Muscle layer of colon (tissue), 2 donors: ENCODE data around the gene XYLB.

ENCODE experiments used
- H3K27ac ChIP-seq: one replicate; pipeline ENCODE4 v1.7.0; 2013; ENCODE audit warnings: low read depth, mild to moderate bottlenecking, low read length, moderate library complexity
- H3K27me3 ChIP-seq, 2 donors: one replicate each; pipeline ENCODE4 v1.7.0; 2013; ENCODE audit warnings: low read length in 2 of 2, mild to moderate bottlenecking in 2 of 2; ENCODE audit not compliant: insufficient read depth in 2 of 2, control insufficient read depth in 1 of 2
- H3K36me3 ChIP-seq: one replicate; pipeline ENCODE4 v1.7.0; 2013; ENCODE audit warnings: mild to moderate bottlenecking, low read length; ENCODE audit not compliant: insufficient read depth
- H3K4me1 ChIP-seq: one replicate; pipeline ENCODE4 v1.7.0; 2013; ENCODE audit warnings: mild to moderate bottlenecking, low read length; ENCODE audit not compliant: insufficient read depth
- H3K4me3 ChIP-seq, 2 donors: one replicate each; pipeline ENCODE4 v1.7.0; 2013; ENCODE audit warnings: low read length in 2 of 2, low read depth in 1 of 2, mild to moderate bottlenecking in 1 of 2, moderate library complexity in 1 of 2
- H3K9ac ChIP-seq: one replicate; pipeline ENCODE4 v1.7.0; 2013; ENCODE audit warnings: low read length
- H3K9me3 ChIP-seq: one replicate; pipeline ENCODE4 v1.7.0; 2013; ENCODE audit warnings: mild to moderate bottlenecking, low read length
- donor health status: abdominal sarcoma.
- donor health status: Adenocarcinoma of cecum.

Gene XYLB

DNA sequence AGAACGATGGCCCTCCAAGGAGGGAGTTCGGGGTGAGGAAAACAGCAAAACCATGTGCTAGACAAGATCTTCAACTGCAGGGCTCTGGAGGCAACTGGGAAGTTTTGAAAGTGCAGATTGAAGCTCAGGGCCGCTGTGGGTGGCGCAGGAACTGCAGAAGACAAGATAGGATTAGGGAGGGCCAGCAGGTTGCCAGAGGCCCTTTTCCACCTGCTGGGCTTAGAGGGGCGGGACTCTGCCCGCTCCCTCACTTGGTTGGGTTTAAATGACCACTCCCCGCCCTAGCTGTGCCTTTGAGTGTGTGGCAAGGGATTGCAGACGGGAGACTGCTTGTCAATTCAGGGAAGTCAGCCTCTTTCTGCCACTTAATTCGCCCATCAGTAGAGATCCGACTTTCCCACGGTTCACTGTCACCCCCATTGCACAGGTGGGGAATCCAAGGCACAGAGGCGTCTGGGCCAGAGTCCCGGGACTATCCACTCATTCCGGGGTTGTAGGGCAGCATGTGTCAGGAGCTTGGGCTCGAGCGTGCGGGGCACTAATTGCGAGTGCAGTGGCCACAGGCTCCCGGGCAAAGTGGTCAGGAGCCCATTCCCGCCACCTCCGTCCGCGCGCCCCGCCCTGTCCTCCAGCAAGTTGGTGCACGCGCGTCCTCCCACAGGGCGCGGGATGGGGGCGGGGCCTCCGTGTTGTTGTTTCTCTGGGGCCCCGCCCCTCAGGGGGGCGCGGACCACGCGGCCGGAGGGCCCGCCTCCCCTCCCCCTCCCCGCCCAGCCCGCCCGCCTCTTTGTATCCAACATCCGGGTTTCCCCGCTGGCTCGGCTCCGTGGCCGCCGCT is 106.7 kb downstream of the XYLB start, which contains the start of gene ACVR2B:
Gene ACVR2B (plus strand): TSS at position 816 of the 838 bp plus-strand sequence. CDS start 433 bp downstream, outside the sequence.
- H3K9me3 ChIP-seq, result no peaks in the 10 kb centered on the region
- peak within 1 kb of the TSS; percentile 84 to 95 for H3K4me3 ChIP-seq
- peaks cover 20% of the 10 kb centered on the region for H3K4me1 ChIP-seq
- no peak within 1 kb of the TSS for H3K9ac ChIP-seq
- H3K36me3 ChIP-seq, result no peaks in the 10 kb centered on the region
- peak within 1 kb of the TSS; percentile 85 for H3K27ac ChIP-seq
- no peaks in the 10 kb centered on the region for H3K27me3 ChIP-seq

DNA sequence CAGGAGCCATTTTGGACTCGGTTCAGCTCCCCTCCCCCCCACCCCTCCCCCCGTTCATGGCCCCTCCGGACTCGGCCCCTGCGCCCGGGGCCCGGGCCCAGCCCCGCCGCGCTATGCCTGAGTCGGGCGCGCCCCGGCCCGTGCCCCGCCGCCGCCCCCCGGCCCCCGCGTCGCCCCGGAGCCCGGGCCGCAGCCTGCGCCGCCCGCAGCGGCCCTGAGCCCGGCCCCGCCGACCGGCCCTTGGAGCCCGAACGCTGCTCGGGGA is 107.3 kb downstream of the XYLB start:
- Histone ChIP-seq H3K9ac (no peak overlapping the region), H3K4me3 (peak overlapping the region; percentile 84 to 95), H3K27me3 (no peaks in the 10 kb centered on the region), H3K27ac (peak overlapping the region; percentile 85), H3K9me3 (no peaks in the 10 kb centered on the region), H3K36me3 (no peaks in the 10 kb centered on the region), H3K4me1 (peaks cover 25% of the 10 kb centered on the region)

DNA sequence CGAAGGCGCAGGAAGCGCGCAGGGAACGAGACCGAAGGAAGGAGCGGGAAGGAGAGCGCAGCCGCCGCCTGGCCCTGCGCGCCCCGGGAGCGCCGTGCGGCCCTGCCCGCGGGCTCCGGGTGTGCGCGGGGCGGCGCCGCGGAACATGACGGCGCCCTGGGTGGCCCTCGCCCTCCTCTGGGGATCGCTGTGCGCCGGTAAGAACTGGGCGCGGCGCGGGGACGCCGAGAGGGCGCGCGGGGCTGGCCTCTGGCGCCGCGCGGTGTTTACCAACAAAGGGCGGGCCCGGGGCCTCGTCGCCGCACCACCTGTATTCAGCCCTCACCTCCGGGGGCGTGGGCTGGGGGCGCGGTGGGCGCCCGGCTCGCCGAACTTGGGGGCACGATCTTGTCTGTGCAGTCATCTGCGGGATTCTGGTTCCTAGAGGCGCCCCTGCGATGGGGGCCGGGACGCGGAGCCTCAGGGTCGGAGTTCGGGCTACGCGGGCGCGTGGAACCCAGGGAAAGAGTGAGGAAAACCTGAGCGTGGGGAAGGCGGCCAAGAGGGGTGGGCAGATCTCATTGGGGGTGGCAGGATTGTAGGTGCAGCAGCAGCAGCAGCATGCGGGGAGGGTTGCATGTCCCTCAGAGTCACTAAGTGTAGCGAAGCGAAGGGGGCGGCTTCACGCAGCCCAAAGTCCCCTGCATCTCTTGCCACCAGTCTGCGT is 107.7 kb downstream of the XYLB start:
- Histone ChIP-seq H3K27ac (peak overlapping the region; percentile 85), H3K27me3 (no peaks in the 10 kb centered on the region), H3K4me3 (peak overlapping the region; percentile 84 to 95), H3K9me3 (no peaks in the 10 kb centered on the region), H3K9ac (no peak overlapping the region), H3K4me1 (peaks cover 30% of the 10 kb centered on the region), H3K36me3 (no peaks in the 10 kb centered on the region)

DNA sequence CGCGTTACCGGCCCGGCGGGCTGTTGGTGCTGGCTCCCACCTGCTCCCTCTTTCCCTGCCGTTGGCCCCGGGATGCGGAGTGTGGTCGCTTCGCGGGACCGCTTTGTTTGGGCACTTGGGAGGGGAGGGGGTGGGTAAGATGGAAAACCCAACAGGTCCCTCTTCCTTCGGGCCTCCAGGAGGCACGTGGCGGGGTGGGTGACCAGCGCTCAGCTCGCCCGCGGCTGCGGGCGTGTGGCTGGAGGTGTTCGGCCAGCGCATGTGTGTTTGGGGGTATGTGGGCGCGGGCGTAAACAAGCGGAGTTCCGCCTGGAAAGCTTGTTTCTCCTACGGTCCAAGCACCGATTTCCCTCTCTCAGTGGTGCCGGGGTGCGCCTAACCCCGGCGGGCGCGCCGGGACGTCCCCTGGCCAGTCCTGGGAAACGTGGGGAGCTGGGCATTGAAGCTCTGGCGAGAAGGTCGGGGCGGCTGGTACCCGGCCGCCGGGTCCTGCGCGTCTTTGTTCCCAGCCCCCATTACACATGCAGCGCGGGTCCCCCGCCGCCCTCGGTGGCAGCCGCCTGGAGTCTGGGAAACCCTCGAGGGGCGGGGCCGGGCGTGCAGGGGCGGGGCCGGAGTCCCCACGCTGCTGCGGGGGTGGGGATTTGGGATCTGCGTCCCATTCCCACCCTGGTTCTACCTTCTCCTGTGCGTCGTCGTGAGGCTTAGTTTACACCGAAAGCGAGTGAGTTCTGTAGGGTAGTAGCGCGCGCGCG is 108.5 kb downstream of the XYLB start:
- Histone ChIP-seq H3K9me3 (no peaks in the 10 kb centered on the region), H3K4me1 (peaks cover 37% of the 10 kb centered on the region)

DNA sequence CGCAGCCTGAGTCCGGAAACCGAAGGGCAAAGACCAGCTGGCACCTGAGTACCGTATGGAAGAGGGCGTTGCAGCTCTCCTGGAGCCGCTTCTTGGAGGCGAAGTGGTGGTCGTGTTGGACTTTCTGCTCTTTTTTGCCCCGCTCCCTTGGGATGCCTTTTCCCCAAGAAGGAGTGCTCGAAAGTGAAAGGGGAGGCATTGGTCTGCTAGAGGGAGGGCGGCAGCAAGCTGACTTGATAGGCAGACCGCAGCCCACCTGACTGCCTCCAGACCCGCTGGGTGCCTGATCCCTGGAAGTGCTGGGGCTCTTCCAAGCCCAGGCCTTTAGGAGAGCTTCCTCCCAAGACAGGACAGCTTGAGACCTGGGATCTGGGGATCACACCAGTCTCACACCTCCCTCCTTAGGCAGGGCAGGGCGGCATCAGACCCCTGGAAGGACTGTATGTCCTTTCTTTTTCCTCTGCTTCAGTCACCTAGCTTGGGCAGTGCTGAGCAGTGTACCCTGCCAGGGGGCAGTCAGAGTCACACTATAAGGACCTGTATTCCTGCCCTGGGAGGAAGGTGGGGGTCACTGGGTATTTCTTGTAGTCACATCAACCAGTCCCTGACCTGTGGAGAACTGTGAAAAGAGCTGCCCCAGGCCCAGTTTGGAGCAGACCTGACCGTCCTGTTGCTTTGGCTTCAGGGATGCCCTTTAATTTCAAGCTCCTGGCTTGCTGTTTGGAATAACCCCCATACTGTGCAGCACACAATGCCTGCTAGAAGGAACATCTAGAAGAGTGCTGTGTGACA is 109.2 kb downstream of the XYLB start:
- no peaks in the 10 kb centered on the region for H3K9me3 ChIP-seq
- peak overlapping the region; percentile 41 for H3K9ac ChIP-seq
- H3K27me3 ChIP-seq, result no peaks in the 10 kb centered on the region
- H3K27ac ChIP-seq, result peak overlapping the region; percentile 31
- peak overlapping the region; percentile 84 to 95 for H3K4me3 ChIP-seq
- H3K4me1 ChIP-seq, result peaks cover 45% of the 10 kb centered on the region
- H3K36me3 ChIP-seq, result no peaks in the 10 kb centered on the region

More for the DNA sequence above, 108.5 kb downstream of the XYLB start:
- no peaks in the 10 kb centered on the region for H3K27me3 ChIP-seq
- H3K36me3 ChIP-seq, result no peaks in the 10 kb centered on the region
- peak overlapping the region; percentile 85 for H3K27ac ChIP-seq
- H3K4me3 ChIP-seq, result peak overlapping the region; percentile 84 to 95
- peak overlapping the region; percentile 41 for H3K9ac ChIP-seq

DNA sequence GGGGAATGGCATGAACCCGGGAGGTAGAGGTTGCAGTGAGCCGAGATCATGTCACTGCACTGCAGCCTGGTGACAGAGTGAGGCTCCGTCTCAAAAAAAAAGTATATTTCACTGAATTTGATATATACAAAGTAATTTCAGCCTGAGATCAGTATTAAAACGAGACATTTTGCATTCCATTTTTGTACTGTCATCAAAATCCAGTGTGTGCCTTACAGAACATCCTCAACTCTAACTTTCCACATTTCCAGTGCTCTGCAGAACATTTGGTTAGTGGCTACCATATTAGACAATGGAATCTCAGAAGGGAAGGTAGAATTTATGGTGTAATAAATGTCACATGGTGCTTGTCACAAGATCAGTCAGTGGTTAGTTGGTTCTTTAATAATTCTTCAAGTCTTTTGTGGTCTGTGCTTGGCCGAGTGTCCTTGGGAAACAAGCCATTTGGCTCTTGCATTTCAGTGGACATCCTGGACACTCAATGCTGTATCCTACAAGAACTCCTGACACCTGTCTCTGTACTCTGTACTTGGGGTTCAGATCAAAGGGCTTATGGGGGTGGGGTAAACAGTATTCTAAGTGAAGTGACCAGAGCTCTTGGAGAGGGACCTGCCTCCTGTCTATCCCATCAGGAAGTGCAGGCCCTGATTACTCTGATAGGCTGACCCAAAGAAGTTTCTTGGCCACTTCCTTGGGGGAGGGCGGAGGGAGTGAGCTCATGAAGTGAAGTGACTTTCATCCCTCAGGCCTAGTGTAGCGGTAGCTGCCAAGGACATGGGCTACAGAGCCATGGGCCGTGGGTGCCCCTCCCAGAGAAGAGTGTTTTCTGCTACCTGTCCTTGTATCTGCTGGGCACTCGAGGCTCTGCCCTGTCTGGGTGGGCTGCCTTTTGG is 110.8 kb downstream of the XYLB start:
- no peak overlapping the region for H3K27ac ChIP-seq
- H3K36me3 ChIP-seq, result no peaks in the 10 kb centered on the region

DNA sequence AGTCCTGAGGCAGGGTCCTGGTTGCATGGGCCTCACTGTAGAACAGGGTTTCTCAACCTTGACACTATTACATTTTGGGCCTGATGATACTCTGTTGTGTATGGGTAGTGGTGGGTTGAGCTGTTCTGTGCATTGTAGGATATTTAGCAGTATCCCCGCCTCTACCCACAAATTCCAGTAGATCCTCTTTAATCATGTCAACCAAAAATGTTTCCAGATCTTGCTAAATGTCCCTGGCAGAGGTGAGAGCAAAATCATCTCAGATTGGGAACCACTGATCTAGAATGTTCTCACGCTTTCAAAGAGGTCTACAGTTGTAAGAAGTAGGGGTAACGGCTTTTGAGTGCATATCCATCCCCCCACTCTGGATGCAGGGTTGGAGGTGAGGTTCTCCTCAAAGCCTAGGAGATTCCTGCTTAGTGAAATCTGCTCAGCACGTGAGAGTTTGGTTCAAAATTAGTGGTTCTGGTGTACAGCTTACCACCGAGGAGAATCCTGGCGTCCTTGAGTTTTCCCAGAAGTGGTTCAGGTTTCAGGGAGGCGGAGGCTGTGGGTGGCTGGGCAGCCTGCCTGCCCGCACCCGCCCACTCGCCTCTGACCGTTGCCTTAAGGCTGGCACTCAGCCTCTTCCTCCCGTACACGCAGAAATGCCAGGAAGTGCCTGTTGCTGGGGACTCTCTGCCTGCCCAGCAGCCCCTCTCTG is 112.4 kb downstream of the XYLB start:
- no peaks in the 10 kb centered on the region for H3K36me3 ChIP-seq
- peak overlapping the region in 1 of 2 donors; percentile 5 for H3K4me3 ChIP-seq
- H3K27ac ChIP-seq, result no peak overlapping the region
- H3K27me3 ChIP-seq, result no peaks in the 10 kb centered on the region
- no peaks in the 10 kb centered on the region for H3K9me3 ChIP-seq
- peaks cover 51% of the 10 kb centered on the region for H3K4me1 ChIP-seq
- H3K9ac ChIP-seq, result no peak overlapping the region

More for the DNA sequence above, 110.8 kb downstream of the XYLB start:
- Histone ChIP-seq H3K27me3 (no peaks in the 10 kb centered on the region), H3K4me1 (peaks cover 51% of the 10 kb centered on the region), H3K4me3 (no peak overlapping the region), H3K9ac (no peak overlapping the region), H3K9me3 (no peaks in the 10 kb centered on the region)

DNA sequence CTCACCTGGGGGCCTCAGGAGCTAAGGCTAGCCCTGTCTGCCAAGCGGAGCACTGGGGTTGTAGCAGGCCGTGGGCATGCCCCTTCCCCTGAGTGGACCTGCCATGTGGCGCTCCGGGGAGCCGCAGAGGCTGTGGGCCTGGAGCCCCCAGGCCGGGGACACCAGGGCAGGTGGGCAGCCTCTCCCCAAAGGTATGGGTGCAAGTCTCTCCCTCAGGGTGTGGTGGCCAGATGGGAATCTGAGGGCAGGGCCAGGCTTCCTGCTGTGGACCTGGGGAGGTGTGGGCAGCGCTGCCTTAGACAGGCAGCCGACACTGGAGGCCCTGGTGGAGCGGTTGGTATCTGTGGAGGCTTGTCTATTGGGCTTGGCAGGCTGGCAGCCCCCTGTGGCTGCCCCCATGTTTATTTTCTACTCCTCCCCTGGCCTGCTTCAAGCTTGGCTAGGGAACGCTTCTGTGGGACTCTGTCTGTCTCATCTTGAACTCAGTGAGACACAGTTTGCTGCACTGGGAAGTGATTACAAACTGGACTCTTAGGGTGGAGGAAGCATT is 113.0 kb downstream of the XYLB start:
- Histone ChIP-seq H3K9me3 (no peaks in the 10 kb centered on the region), H3K27ac (no peak overlapping the region), H3K9ac (no peak overlapping the region), H3K4me1 (peaks cover 51% of the 10 kb centered on the region), H3K27me3 (no peaks in the 10 kb centered on the region), H3K4me3 (peak overlapping the region in 1 of 2 donors; percentile 5), H3K36me3 (no peaks in the 10 kb centered on the region)

DNA sequence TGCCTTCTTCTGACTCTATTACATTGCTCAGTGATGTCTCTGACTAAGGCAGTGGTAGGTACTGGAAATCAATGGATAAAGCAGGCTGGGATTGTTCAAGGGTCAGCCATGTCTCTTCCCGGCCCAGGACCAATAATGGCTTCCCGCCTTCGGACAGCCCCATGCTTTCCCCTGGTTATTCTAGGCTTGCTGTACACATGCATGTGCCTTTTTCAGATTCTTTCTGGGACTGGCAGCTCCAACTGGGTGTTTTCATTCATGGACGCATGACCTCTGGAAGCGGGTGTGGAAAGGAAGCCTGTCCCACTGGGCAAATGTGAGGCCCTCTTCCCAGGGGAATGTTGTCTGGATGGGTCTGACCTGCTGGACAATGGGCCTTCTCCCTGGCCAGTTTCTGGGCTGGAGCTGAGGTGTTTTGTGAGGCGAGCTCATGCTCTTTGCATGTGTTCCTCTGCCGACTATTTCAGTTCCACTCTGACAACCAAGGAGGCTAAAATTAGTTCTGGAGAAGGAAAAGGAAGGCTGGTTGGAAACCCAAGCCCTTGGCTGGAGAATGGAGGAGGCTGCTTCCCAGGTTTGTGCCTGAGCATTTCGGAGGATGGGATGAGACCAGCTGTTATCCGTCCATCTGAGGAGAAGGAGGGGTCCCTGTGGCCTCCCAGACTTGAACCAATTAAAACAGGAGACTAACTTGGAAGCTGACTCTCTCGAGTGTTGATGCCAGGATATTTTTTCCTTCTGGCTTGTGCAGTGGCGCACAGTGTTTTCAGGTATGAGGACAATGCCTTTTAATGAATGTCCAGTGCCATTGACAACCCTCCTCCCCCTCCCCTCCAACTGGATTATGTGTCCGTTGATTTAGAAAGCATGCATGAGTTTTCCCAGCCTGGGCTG is 114.0 kb downstream of the XYLB start:
- H3K9ac ChIP-seq, result no peak overlapping the region
- H3K27ac ChIP-seq, result no peak overlapping the region
- H3K27me3 ChIP-seq, result no peaks in the 10 kb centered on the region
- peak overlapping the region in 1 of 2 donors; percentile 5 for H3K4me3 ChIP-seq
- H3K4me1 ChIP-seq, result peaks cover 51% of the 10 kb centered on the region
- H3K36me3 ChIP-seq, result no peaks in the 10 kb centered on the region
- H3K9me3 ChIP-seq, result no peaks in the 10 kb centered on the region
